Skeletal muscle satellite cell (primary cell): ENCODE data around the gene NLGN2. TPM values are rescaled to one million over a fixed set of nuclear protein-coding genes. Genes with fewer than 3 reads are reported as not detected.
"Not testable (repeated sequence)": the region's sequence is repeated elsewhere in the genome, so short reads cannot be mapped to it uniquely, and the experiment has no call there.

Experiments used
- H3K27me3 ChIP-seq: 2 replicates; pipeline ENCODE4 v1.7.0; 2013; ENCODE audit warnings: low read length; ENCODE audit not compliant: control insufficient read depth, insufficient read depth
- H3K36me3 ChIP-seq: 2 replicates; pipeline ENCODE4 v1.7.0; 2013; ENCODE audit warnings: mild to moderate bottlenecking, control low read depth, low read length; ENCODE audit not compliant: insufficient read depth
- H3K4me1 ChIP-seq: 2 replicates; pipeline ENCODE4 v1.7.0; 2013; ENCODE audit warnings: low read length; ENCODE audit not compliant: control insufficient read depth, insufficient read depth
- H3K4me2 ChIP-seq: 2 replicates; pipeline ENCODE4 v1.7.0; 2013; ENCODE audit warnings: mild to moderate bottlenecking, low read length
- H3K4me3 ChIP-seq: 2 replicates; pipeline ENCODE4 v1.7.0; 2013; ENCODE audit warnings: low read length
- H3K9ac ChIP-seq: 2 replicates; pipeline ENCODE4 v1.7.0; 2013; ENCODE audit warnings: mild to moderate bottlenecking, low read depth, low read length, moderate library complexity
- H3K9me3 ChIP-seq: replicated peaks from 2 replicates; pipeline ENCODE4 v1.7.0; 2013; ENCODE audit warnings: mild to moderate bottlenecking, control low read depth, low read length
- total RNA-seq: library from RNA; depleted of rRNA; stranded (reverse); fragments of >200 nt; gene quantifications from 2 replicates; pipeline ENCODE4 v1.2.3, GENCODE V29; 2012; rRNA removed

Gene NLGN2
- 1.5 and 3.3 TPM in 2 replicates for total RNA-seq

GRCh38 chr17:7407485-7408251, at the start of gene NLGN2:
NLGN2 (plus strand) TSS chr17:7407845; CDS start chr17:7408256, 411 bp downstream.
- peaks cover 12% of the 10 kb centered on the region for H3K36me3 ChIP-seq
- no peaks in the 10 kb centered on the region for H3K27me3 ChIP-seq
- H3K4me1 ChIP-seq: peaks cover 17% of the 10 kb centered on the region
- H3K4me2 ChIP-seq: no peak within 1 kb of the TSS
- no peaks in the 10 kb centered on the region for H3K9me3 ChIP-seq
- H3K4me3 ChIP-seq: no peak within 1 kb of the TSS
- no peak within 1 kb of the TSS for H3K9ac ChIP-seq

GRCh38 chr17:7361906-7362305, 45.7 kb upstream of the NLGN2 start:
- no peak overlapping the region for H3K4me2 ChIP-seq
- H3K27me3 ChIP-seq: no peaks in the 10 kb centered on the region
- H3K9me3 ChIP-seq: no peaks in the 10 kb centered on the region
- no peak overlapping the region for H3K9ac ChIP-seq
- no peak overlapping the region for H3K4me3 ChIP-seq
- H3K36me3 ChIP-seq: no peaks in the 10 kb centered on the region
- no peaks in the 10 kb centered on the region for H3K4me1 ChIP-seq

- Histone ChIP-seq H3K4me2 (no peak overlapping the region), H3K36me3 (no peaks in the 10 kb centered on the region), H3K9ac (no peak overlapping the region), H3K9me3 (no peaks in the 10 kb centered on the region), H3K4me1 (no peaks in the 10 kb centered on the region), H3K4me3 (no peak overlapping the region), H3K27me3 (no peaks in the 10 kb centered on the region)
Measured at GRCh38 chr17:7363311-7363710, 44.3 kb upstream of the NLGN2 start.

DNA sequence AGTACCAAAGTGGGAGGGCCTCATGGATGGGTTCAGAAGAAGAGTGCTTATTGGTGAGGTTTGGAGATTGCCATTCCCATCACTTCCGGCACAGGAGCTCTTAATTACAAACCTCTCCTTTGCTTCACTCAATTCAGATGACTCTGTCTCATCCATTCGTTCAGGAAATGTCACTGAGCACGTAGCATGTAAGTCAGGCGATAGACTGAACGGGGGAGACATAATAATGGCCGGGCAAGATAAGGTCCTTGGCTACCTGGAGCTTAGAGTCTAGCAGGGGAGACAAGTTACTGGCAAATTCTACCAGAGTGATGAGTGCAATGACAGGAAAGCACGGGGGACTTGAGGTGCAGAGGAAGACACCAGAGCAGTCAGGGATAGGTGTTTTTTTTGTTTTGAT, 41.7 kb upstream of the NLGN2 start:
- not testable (repeated sequence) for H3K9me3 ChIP-seq, H3K4me2 ChIP-seq, H3K36me3 ChIP-seq, H3K9ac ChIP-seq, H3K4me1 ChIP-seq, H3K4me3 ChIP-seq
- H3K27me3 ChIP-seq: peaks cover 13% of the 10 kb centered on the region

DNA sequence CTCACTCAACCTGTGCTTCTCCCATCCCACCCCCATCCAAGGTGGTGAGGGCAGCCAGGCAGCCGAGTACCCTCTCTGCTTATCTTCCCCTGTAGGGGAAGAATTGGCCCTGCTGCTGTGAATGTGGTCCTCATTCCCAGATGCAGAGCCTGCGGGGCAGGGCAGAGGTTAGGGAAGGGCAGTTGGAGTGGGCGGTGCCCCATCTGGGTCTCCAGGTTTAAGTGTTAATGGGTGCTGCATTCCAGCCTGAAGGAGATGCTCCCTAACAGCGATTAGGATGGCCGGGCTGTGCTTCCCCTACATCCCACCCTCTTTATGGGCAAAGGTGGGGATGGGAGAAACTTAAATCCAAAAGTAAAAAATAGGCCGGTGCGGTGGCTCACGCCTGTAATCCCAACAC, 40.6 kb upstream of the NLGN2 start:
- Histone ChIP-seq H3K4me1 (no peaks in the 10 kb centered on the region), H3K4me2 (no peak overlapping the region), H3K36me3 (no peaks in the 10 kb centered on the region), H3K27me3 (peaks cover 13% of the 10 kb centered on the region), H3K4me3 (no peak overlapping the region), H3K9ac (no peak overlapping the region), H3K9me3 (no peaks in the 10 kb centered on the region)

DNA sequence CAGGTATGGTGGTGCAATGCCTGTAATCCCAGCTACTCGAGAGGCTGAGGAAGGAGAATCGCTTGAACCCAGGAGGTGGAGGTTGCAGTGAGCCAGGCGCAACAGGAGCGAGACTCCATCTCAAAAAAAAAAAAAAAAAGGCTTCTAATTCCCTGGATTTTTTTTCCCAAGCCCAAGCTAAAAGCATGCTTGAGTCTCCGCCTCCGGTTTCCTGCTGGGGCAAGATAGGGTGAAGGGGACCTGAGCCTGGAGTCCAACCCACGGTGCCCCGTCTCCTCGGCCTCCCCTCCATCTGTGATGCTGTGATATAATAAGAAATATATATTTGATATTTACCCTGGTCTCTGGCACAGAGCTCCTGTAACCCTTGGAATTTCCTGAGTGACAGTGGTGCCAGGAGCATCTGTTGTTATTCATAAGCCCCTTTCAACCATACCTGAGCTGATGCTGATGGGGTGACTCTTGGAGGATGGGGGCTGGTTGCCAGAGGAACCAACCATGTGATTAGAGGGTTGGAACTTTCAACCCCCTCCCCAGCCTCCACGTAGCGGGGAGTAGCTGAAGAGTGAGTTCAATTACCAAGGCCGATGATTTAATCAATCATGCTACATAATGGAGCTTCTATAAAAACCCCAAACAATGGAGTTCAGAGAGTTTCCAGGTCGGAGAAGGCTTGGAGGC, 39.6 kb upstream of the NLGN2 start:
- Histone ChIP-seq H3K4me2 (no peak overlapping the region), H3K4me3 (no peak overlapping the region), H3K4me1 (no peaks in the 10 kb centered on the region), H3K9ac (no peak overlapping the region), H3K9me3 (no peaks in the 10 kb centered on the region), H3K27me3 (peaks cover 13% of the 10 kb centered on the region), H3K36me3 (no peaks in the 10 kb centered on the region)

- H3K27me3 ChIP-seq: peaks cover 13% of the 10 kb centered on the region
- not testable (repeated sequence) for H3K9me3 ChIP-seq, H3K36me3 ChIP-seq, H3K9ac ChIP-seq, H3K4me1 ChIP-seq, H3K4me2 ChIP-seq, H3K4me3 ChIP-seq
Measured at GRCh38 chr17:7368599-7368994, 39.0 kb upstream of the NLGN2 start.

DNA sequence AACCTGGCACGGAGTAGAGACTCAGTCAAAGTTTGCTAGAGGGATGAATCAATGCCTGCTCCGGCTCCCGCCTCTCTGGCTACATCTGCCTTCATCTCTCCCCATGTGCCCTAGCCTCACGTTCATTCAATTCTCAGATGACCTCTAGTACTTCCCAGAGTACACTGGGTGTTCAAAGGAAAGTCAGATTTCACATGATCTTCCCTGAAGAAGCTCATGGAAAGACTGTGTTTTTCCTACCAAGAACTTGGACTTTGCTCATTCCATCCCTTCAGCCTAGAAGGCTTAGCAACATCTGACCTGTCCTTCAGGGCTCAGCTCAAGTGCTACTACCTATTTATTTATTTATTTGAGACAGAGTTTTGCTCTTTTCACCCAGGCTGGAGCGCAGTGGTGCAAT, 37.8 kb upstream of the NLGN2 start:
- Histone ChIP-seq H3K9me3 (no peaks in the 10 kb centered on the region), H3K9ac (no peak overlapping the region), H3K4me2 (no peak overlapping the region), H3K4me3 (no peak overlapping the region), H3K36me3 (no peaks in the 10 kb centered on the region), H3K4me1 (no peaks in the 10 kb centered on the region), H3K27me3 (peaks cover 13% of the 10 kb centered on the region)

GRCh38 chr17:7370853-7371252, 36.8 kb upstream of the NLGN2 start:
- H3K4me1 ChIP-seq: no peaks in the 10 kb centered on the region
- no peak overlapping the region for H3K9ac ChIP-seq
- H3K9me3 ChIP-seq: no peaks in the 10 kb centered on the region
- H3K36me3 ChIP-seq: no peaks in the 10 kb centered on the region
- H3K4me3 ChIP-seq: no peak overlapping the region
- H3K4me2 ChIP-seq: no peak overlapping the region
- H3K27me3 ChIP-seq: peaks cover 13% of the 10 kb centered on the region

- no peak overlapping the region for H3K4me2 ChIP-seq
- H3K36me3 ChIP-seq: no peaks in the 10 kb centered on the region
- H3K4me3 ChIP-seq: no peak overlapping the region
- peaks cover 4% of the 10 kb centered on the region for H3K9me3 ChIP-seq
- peaks cover 14% of the 10 kb centered on the region for H3K27me3 ChIP-seq
- no peak overlapping the region for H3K9ac ChIP-seq
- H3K4me1 ChIP-seq: no peaks in the 10 kb centered on the region
Measured at GRCh38 chr17:7374353-7374752, 33.3 kb upstream of the NLGN2 start.

DNA sequence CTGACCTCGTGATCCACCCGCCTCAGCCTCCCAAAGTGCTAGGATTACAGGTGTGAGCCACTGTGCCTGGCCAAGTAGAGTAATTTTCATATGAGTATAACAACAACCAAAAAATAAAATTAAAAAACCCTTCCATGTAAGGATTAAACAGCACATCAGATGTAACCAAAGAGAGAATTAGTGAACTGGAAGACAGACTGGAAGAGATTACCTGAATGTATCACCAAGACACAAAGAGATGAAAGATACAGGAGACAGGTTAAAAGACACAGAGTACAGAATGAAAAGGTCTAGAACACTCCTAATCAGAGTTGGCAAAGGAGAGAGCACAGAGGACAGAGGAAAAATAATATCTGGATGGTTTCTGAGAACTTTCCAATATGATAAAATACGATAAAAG, 28.5 kb upstream of the NLGN2 start:
- H3K36me3 ChIP-seq: no peaks in the 10 kb centered on the region

GRCh38 chr17:7380321-7380720, 27.3 kb upstream of the NLGN2 start:
- no peak overlapping the region for H3K9ac ChIP-seq
- H3K4me3 ChIP-seq: no peak overlapping the region
- H3K4me1 ChIP-seq: peaks cover 12% of the 10 kb centered on the region
- H3K4me2 ChIP-seq: peak overlapping the region; percentile 39
- H3K36me3 ChIP-seq: no peaks in the 10 kb centered on the region
- peaks cover 9% of the 10 kb centered on the region for H3K9me3 ChIP-seq
- peaks cover 46% of the 10 kb centered on the region for H3K27me3 ChIP-seq

More for the DNA sequence above, 28.5 kb upstream of the NLGN2 start:
- H3K9ac ChIP-seq: no peak overlapping the region
- peaks cover 8% of the 10 kb centered on the region for H3K4me1 ChIP-seq
- peaks cover 9% of the 10 kb centered on the region for H3K9me3 ChIP-seq
- no peak overlapping the region for H3K4me3 ChIP-seq
- H3K27me3 ChIP-seq: peaks cover 46% of the 10 kb centered on the region
- H3K4me2 ChIP-seq: no peak overlapping the region
